Endodermal cell (in vitro differentiated cells): ENCODE measurements around the gene NEO1. TPM values are rescaled to one million over a fixed set of nuclear protein-coding genes. Genes with fewer than 3 reads are reported as not detected.

Experiments
- DNase-seq: peaks from one replicate; pipeline ENCODE4 v3.0.0-alpha.2; 2017
- H3K27ac ChIP-seq: 2 replicates; pipeline ENCODE4 v1.5.1; 2013; ENCODE audit warnings: mild to moderate bottlenecking, low read depth, low read length, moderate library complexity
- H3K27me3 ChIP-seq: 2 replicates; pipeline ENCODE4 v1.6.1; 2013; ENCODE audit warnings: mild to moderate bottlenecking, low read length, moderate library complexity; ENCODE audit not compliant: insufficient read depth, control insufficient read depth, poor library complexity, severe bottlenecking
- H3K36me3 ChIP-seq: 2 replicates; pipeline ENCODE4 v1.7.0; 2013; ENCODE audit warnings: mild to moderate bottlenecking, low read length, moderate library complexity; ENCODE audit not compliant: control insufficient read depth, insufficient read depth
- H3K4me1 ChIP-seq: one replicate; pipeline ENCODE4 v1.7.0; 2013; ENCODE audit warnings: low read length; ENCODE audit not compliant: control insufficient read depth, insufficient read depth
- H3K4me3 ChIP-seq: 2 replicates; pipeline ENCODE4 v1.5.1; 2013; ENCODE audit warnings: mild to moderate bottlenecking, low read length, moderate library complexity
- H3K9ac ChIP-seq: 2 replicates; pipeline ENCODE4 v1.6.1; 2013; ENCODE audit warnings: mild to moderate bottlenecking, low read length, moderate library complexity; ENCODE audit not compliant: poor library complexity, severe bottlenecking; ENCODE audit errors: extremely low read depth
- H3K9me3 ChIP-seq: 2 replicates; pipeline ENCODE4 v1.6.1; 2013; ENCODE audit warnings: mild to moderate bottlenecking, low read length, moderate library complexity; ENCODE audit not compliant: control insufficient read depth
- H3K27ac Mint-ChIP-seq: 2 replicates; pipeline ENCODE4 v1.8.0; 2020; ENCODE audit warnings: mixed read lengths
- H3K27me3 Mint-ChIP-seq: 2 replicates; pipeline ENCODE4 v1.8.0; 2021; ENCODE audit warnings: mild to moderate bottlenecking, mixed read lengths; ENCODE audit not compliant: insufficient read depth
- H3K36me3 Mint-ChIP-seq: 2 replicates; pipeline ENCODE4 v1.8.0; 2020; ENCODE audit warnings: low read depth, mixed read lengths
- H3K4me1 Mint-ChIP-seq: 2 replicates; pipeline ENCODE4 v1.8.0; 2020; ENCODE audit warnings: mixed read lengths
- H3K4me3 Mint-ChIP-seq: 2 replicates; pipeline ENCODE4 v1.8.0; 2020; ENCODE audit warnings: mild to moderate bottlenecking, moderate library complexity, mixed read lengths
- H3K9me3 Mint-ChIP-seq: 2 replicates; pipeline ENCODE4 v1.8.0; 2020; ENCODE audit warnings: mild to moderate bottlenecking, mixed read lengths
- CTCF ChIP-seq: fragments of 200-600 bp; sonication (generic); conservative IDR thresholded peaks from 2 replicates; pipeline ENCODE4 v1.5.0; 2021; ENCODE audit warnings: antibody characterized with exemption, mild to moderate bottlenecking
- WGBS, 2 experiments: methylation state at CpG; one replicate each; pipeline versions ENCODE4 v1.1.5 to v1.1.7; 2013; ENCODE audit warnings: missing lambda C conversion rate in 2 of 2, mixed read lengths in 1 of 2; ENCODE audit not compliant: insufficient coverage in 1 of 2, insufficient read length in 1 of 2; 5-methylcytosine and 5-hydroxymethylcytosine counted together
- total RNA-seq, 2 donors: library from RNA; stranded (reverse); fragmentation: NEBNext Ultra II Directional in 1 of 2; extraction: Animal tissue kit (Norgen Biotek cat#: 25700) in 1 of 2; gene quantifications; 2 replicates in 1 of 2; 3 replicates in 1 of 2; pipeline ENCODE4 v1.2.1, GENCODE V29; 2021

NEO1 gene
- total RNA-seq, 2 donors from 2014 or later: 132 TPM

- DNase-seq: peak; percentile 87
- peaks cover 4% of the 10 kb centered on the region for H3K4me1 Mint-ChIP-seq
- no peak overlapping the region for H3K4me3 ChIP-seq
- no peak overlapping the region for H3K4me3 Mint-ChIP-seq
- no peaks in the 10 kb centered on the region for H3K9me3 Mint-ChIP-seq
- peak; percentile 92 for TF ChIP-seq CTCF
- H3K27ac ChIP-seq: no peak overlapping the region
- 22 to 61% methylated on average over 2 to 5 of the region's 5 CpGs for WGBS, 2 experiments
- peaks cover 61% of the 10 kb centered on the region for H3K36me3 Mint-ChIP-seq
- no peaks in the 10 kb centered on the region for H3K27me3 ChIP-seq
- H3K9ac ChIP-seq: no peak overlapping the region
- H3K9me3 ChIP-seq: no peaks in the 10 kb centered on the region
- no peak overlapping the region for H3K27ac Mint-ChIP-seq
- no peaks in the 10 kb centered on the region for H3K27me3 Mint-ChIP-seq
- no peaks in the 10 kb centered on the region for H3K4me1 ChIP-seq
- H3K36me3 ChIP-seq: peaks cover 83% of the 10 kb centered on the region
Measured at GRCh38 chr15:73273181-73274002, 221.1 kb downstream of the NEO1 start.

GRCh38 chr15:73275862-73276261 lies 223.6 kb downstream of the NEO1 start:
- TF ChIP-seq CTCF: no peak
- Histone ChIP-seq H3K27me3 (no peaks in the 10 kb centered on the region), H3K9me3 (no peaks in the 10 kb centered on the region), H3K9ac (no peak overlapping the region), H3K36me3 (peaks cover 75% of the 10 kb centered on the region), H3K27ac (no peak overlapping the region), H3K4me1 (no peaks in the 10 kb centered on the region), H3K4me3 (no peak overlapping the region)
- Mint-ChIP-seq H3K27ac (no peak overlapping the region), H3K27me3 (no peaks in the 10 kb centered on the region), H3K9me3 (no peaks in the 10 kb centered on the region), H3K36me3 (peaks cover 63% of the 10 kb centered on the region), H3K4me1 (peaks cover 4% of the 10 kb centered on the region), H3K4me3 (no peak overlapping the region)
- no peak for DNase-seq

DNA sequence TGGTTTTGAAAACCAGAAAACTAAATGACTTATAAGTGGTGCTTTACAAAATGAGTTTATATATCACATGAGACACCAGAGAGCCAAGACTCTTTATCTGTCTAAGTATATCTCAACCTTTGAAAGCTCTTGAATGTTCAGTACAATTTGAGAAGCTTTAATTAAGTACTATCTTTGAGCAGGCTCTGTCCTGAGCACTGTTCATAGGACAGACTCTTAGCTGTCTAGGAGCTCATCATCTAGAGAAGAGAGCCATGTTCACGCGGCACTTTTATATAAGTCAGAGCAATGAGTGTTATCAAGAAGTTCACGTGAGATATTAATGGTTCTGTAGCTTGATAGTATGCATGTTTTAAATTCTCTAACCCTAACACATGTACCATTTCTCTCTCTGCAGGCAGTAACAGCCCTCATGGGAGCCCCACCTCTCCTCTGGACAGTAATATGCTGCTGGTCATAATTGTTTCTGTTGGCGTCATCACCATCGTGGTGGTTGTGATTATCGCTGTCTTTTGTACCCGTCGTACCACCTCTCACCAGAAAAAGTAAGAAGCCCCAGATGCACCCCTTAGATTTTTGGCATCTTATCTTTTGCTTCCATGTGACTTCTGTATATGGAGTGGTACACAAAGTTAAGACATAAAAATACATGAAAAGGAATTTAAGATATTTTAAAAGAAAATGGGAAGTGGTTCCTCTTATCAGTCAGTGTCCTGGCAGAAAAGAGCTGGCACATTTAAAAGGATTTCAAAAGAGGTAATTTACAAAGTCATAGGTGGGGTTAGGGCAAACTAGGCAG lies 230.5 kb downstream of the NEO1 start:
- no peak overlapping the region for H3K9ac ChIP-seq
- H3K4me3 Mint-ChIP-seq: no peak overlapping the region
- 92 to 100% methylated on average over 7 of the region's 8 CpGs for WGBS, 2 experiments
- H3K27ac ChIP-seq: no peak overlapping the region
- H3K9me3 ChIP-seq: no peaks in the 10 kb centered on the region
- H3K27me3 ChIP-seq: no peaks in the 10 kb centered on the region
- peaks cover 68% of the 10 kb centered on the region for H3K36me3 ChIP-seq
- no peak for TF ChIP-seq CTCF
- H3K36me3 Mint-ChIP-seq: peaks cover 73% of the 10 kb centered on the region
- H3K4me1 ChIP-seq: no peaks in the 10 kb centered on the region
- no peaks in the 10 kb centered on the region for H3K4me1 Mint-ChIP-seq
- H3K27me3 Mint-ChIP-seq: no peaks in the 10 kb centered on the region
- H3K4me3 ChIP-seq: no peak overlapping the region
- H3K27ac Mint-ChIP-seq: no peak overlapping the region
- DNase-seq: no peak
- H3K9me3 Mint-ChIP-seq: no peaks in the 10 kb centered on the region
